Glomerular visceral epithelial cell (primary cell): Measurements from ENCODE around the gene PSTPIP2.
"Not testable (repeated sequence)": the region's sequence is repeated elsewhere in the genome, so short reads cannot be mapped to it uniquely, and the experiment has no call there.

Source experiments
- DNase-seq: peaks from one replicate; pipeline ENCODE4 v3.0.0-alpha.2; 2016; ENCODE audit errors: extremely low spot score

Gene PSTPIP2, protein sequence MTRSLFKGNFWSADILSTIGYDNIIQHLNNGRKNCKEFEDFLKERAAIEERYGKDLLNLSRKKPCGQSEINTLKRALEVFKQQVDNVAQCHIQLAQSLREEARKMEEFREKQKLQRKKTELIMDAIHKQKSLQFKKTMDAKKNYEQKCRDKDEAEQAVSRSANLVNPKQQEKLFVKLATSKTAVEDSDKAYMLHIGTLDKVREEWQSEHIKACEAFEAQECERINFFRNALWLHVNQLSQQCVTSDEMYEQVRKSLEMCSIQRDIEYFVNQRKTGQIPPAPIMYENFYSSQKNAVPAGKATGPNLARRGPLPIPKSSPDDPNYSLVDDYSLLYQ

DNA sequence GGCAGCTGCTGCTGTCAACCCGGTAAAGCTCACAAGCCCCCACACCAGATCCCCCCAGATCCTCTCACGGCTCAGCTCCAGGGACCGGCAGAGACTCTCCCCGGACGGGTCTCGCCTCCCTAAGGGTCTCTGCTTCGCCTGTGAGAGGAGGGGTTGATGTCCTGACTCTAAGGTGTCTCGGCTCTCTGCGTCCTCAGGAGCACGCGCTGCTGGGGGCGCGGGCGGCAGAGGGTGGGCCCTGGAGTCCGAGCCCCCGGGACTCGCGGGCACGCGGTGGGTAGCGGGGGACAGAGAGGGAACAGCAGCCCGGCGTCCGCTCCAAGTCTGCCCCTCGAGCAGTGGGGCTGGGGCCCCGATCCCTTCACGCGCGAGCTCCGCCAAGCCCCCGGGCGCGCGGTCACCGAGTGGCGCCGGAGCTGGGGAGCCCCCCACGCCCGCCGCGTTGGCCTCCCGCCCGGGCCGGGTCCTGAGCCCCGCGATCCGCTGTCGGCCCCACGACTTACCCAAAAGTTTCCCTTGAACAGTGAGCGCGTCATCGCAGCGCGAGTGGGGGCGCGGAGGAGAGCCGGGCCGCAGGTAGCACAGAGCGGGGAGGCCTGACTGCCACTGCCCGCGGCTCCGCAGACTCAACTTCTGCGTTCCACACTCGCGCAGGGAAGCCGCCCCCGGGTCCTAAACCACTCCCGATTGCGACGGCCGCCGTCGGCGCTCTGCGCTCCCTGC lies at the start of gene PSTPIP2:
Gene PSTPIP2, minus strand, starts transcription at position 608 of the 723 bp plus-strand sequence. Its CDS starts 72 bp downstream, at position 536.
- DNase-seq: peak; percentile 64

DNA sequence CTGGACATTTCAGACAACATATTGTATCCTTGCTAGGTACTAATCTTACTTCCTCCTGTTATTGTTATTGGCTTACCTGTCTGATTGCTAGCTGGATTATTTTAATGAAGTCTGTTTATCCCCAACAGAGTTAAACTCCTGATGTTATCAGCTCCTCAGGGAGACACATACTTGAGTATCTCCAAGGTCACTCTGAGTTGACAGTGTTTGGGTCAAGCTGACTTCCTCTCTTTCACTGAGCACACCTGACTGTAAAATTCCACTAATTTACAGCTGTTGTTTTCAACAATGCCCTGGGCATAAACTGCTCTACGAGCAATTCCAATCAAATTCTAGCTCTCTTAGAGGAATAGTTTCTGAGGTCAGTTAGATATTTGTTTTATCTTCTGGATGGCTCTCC lies 41.7 kb upstream of the PSTPIP2 start:
- no peak for DNase-seq

DNA sequence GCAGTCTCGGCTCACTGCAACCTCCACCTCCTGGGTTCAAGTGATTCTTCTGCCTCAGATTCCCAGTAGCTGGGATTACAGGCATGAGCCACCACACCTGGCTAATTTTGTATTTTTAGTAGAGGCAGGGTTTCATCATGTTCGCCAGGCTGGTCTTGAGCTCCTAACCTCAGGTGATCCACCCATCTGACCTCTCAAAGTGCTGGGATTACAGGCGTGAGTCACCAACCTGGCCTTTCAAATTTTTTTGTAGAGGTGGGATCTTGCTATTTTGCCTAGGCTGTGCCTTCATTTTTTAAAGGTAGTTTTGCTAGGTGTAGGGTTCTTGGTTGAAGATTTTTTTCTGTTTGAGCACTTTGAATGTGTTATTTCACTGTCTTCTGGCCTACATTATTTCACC lies 38.3 kb upstream of the PSTPIP2 start:
- DNase-seq: no peak

DNA sequence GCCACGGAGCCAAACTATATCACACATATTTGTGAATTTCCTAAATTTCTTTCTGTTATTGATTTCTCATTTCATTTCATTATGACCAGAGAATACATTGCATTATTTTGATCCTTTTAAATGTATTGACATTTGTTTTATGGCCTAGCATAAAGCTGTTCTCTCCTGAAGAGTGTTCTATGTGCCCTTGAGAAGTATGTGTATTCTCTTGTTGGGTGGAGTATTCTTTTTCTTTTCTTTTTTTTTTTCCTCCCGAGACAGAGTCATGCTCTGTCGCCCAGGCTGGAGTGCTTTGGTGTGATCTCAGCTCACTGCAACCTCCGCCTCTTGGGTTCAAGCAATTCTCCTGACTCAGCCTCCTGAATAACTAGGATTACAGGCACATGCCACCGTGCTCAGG lies 37.3 kb upstream of the PSTPIP2 start:
- DNase-seq: no peak

DNA sequence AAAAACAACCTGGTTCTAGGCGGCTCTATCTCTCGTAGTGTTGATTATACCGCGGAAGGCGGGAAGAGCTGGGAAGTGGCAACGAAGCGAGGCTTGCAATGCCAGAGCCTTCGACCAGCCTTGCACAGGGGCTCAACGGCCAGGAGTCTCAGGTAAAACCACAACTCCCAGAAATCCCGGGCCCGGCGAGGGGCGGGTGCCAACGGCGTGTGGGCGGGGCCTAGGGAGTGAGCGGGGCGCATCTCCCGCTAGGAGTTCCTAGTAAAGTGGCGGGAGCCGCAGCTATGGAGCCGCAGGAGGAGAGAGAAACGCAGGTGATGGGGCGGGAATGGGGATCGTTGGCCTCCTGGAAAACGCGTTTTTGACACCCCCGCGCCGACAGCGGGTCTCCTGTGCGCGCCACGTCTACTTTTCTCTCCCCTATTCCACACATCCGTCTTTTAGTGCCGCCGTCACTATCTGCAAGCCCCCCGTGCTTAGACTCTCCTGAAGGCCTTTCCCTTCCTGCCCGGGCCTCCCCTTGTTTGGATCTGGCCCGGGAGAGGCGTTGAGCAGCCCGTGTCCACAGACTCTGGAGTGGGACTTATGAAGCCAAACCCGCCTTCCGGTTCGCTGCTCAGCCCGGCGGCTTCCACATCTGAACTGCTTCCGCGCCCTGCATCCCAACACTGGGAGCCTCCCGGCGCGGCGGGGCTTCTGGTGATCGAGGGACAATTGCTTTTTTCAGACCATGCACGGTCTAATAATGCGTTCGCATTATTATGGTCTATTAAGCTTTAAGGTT lies 32.3 kb upstream of the PSTPIP2 start, which contains the start of gene HAUS1:
Gene HAUS1, plus strand, starts transcription at position 258 of the 784 bp plus-strand sequence. Its CDS starts 27 bp downstream, at position 285.
- peak; percentile 94 for DNase-seq

DNA sequence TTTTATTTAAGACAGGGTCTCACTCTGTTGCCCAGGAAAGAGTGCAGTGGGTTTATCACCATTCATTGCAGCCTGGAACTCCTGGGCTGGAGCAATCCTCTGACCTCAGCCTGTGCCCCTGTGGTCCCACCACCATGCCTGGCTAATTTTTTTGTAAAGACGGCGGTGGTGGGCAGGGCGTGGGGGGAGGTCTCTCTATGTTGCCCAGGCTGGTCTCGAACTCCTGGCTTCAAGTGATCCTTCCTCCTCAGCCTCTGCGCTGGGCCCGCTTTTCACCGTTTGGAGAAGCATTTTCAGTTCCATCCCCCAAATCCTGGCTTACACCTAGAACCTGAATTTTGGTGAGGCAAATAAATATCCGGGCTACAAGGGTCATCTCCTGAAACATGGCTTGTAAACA lies 27.4 kb upstream of the PSTPIP2 start:
- DNase-seq: no peak

DNA sequence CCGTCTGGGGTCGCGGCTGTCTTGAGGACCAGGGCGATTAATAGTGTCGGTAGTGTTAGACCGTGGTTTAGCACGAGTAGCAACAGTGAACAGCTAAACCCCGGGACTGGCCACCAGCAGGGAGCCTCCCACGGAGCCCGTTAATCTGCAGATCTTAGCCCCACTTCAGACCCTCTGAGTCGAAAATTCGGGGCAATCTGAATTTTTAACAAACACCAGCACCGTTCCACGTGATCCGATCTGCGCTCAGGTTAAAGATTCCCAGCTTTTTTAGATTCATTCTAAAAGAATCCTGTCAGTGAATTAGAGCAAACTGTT lies 26.5 kb upstream of the PSTPIP2 start:
- DNase-seq: no peak

DNA sequence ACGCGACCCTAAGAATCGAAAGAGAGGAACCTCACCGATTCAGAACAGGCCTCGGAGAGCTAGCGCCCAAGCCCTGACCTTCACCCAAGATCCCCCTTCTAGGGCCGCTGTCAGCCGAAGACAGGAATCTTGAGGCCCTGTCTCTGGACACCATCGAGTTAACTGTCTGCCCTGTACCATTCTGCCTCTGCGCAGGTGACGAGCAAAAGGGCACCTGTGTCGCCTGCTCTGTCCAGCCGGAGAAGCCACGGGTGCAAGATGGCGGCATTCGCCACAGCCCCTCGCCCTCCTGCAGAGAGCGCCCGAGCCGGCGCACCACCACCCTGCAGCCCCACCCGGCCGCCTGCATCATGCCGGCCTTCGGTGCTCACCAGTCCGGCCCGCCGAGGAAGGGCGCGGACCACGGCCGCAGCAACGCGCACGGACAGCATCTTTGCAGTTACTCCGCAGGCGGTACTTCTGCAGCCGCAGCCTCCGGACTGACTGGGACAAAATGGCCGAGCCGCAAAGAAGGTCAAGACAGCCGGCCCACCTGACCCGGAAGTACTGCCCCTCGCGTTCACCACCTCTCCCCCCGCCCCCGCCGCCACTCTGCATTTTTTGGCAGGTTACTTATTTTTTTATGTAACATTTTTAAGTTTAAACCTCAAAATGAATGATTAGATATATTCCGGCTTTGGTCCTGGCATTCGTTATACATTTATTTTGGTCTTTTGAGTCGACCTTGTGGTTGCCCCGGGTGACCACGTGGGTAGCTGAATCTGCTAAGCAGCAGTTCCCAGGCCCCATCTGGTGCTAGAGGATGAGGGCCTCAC lies 25.9 kb upstream of the PSTPIP2 start, which contains the start of gene ATP5F1A:
Gene ATP5F1A, minus strand, starts transcription at position 496 of the 815 bp plus-strand sequence. Its CDS starts 65 bp downstream, at position 431.
- DNase-seq: peak; percentile 81

DNA sequence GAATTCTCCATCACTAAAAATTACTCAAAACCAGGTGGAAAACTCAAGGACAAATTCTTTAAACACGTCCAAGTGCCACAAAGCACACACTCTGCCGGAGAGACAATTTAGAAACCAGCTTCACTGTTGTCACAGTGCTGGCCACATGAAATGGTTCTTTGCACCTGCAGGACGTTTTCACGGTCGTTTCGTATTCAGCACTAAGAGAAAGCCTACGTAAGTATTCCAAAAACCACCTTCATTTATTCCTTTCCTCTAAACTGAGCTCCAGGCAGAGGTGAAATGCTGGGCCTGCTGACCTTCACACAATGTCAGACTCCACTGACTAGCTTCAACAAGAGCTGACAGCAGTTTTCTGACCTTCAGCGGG lies 25.4 kb upstream of the PSTPIP2 start:
- DNase-seq: no peak

DNA sequence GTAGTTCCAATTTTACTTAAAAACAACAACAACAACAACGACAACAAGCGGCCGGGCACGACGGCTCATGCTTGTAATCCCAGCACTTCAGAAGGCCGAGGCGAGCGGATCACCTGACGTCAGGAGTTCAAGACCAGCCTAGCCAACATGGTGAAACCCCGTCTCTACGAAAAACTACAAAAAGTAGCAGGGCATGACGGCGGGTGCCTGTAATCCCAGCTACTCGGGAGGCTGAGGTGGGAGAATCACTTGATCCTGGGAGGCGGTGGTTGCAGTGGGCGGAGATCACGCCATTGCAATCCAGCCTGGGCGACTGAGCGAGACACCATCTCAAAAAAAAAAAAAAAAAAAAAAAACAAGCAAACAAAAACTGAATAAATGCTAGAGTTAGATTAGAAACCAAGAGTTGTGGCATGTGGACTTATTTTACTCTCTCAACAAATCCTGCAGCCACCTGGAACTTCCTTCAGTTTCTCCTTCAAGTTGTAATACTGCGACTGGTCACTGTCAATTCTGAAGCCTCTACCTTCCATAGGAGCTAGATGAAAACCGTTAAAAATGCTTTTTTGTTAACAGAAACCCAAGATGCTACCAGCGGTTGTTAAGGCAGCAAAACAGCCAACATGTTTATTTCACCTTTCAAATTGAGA lies 24.7 kb upstream of the PSTPIP2 start:
- DNase-seq: peak; percentile 43

DNA sequence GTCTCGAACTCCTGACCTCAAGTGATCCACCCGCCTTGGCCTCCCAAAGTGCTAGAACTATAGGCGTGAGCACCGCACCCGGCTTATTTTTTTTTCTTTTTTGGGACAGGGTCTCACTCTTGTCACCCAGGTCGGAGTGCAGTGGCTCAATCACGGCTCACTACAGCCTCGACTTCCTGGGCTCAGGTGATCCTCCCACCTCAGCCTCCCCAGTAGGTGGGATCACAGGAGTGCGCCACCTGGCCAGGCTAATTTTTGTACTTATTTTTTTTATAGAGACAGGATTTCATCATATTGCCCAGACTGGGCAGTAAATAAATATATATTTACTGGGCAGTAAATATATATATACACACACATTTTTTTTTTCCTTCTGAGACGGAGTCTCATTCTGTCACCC lies 23.5 kb upstream of the PSTPIP2 start:
- no peak for DNase-seq

DNA sequence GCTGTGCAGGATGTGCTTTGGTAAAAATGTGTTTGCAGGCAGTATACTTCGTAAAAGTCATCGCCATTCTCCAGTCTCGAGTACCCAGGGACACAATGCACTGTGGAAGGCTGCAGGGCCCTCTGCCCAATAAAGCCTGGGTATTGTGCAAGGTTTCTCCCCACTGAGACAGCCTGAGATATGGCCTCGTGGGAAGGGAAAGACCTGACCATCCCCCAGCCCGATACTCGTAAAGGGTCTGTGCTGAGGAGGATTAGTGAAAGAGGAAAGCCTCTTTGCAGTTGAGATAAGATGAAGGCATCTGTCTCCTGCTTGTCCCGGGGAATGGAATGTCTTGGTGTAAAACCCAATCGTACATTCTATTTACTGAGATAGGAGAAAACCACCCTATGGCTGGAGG lies 16.4 kb upstream of the PSTPIP2 start:
- DNase-seq: not testable (repeated sequence)

DNA sequence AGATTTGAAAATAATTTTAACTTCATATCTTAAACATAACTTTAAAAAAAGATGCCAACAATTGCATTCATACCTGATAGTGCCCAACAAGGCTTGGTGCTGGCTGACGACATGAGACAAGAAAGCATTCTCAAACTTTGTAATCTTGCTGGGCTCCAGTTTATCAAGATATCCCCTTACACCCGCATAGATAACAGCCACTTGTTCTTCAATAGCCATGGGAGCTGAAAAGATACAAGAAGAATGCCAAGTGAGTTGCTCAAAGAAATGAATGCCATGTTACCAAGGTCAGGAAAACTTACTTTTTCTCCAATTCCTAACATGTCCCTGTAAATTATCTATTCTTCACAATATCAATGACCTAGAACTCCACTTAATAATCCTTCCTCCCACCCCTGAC lies 12.4 kb upstream of the PSTPIP2 start:
- no peak for DNase-seq

DNA sequence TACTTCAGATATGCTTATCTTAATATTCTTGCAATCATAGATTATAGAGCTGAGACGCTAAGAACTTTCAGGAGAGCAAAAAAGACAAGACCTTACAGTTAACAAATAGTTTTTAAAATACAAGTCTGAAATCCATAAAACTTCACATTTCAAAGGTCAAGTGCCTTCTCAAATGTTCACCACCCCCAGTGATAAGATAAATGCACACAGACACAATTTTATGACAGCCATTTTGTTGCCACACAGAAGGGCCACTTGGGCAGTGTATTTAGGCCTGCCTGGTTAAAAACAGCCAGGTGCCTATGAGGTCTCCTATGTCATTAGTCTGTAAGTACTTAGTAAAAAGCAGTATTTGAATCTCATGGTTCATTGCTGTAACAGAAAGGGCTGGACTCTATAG lies 8.1 kb upstream of the PSTPIP2 start:
- no peak for DNase-seq

DNA sequence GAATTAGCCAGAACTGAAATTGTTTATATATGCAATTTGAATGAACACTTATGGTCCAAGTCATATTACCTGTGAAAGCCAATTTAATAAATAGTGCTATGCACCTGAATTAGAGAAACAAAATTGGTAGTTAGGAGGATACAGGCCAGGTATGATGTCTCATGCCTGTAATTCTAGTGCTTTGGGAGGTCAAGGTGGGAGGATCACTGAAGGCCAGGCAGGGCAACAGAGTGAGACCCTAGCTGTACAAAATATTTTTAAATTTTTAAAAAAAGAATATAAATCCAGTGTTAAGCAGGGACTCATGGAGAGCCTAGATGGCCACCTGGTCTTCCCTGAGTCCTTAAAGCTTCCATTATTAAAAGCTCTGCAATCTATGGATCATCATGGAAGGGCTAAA lies 7.3 kb upstream of the PSTPIP2 start:
- no peak for DNase-seq

DNA sequence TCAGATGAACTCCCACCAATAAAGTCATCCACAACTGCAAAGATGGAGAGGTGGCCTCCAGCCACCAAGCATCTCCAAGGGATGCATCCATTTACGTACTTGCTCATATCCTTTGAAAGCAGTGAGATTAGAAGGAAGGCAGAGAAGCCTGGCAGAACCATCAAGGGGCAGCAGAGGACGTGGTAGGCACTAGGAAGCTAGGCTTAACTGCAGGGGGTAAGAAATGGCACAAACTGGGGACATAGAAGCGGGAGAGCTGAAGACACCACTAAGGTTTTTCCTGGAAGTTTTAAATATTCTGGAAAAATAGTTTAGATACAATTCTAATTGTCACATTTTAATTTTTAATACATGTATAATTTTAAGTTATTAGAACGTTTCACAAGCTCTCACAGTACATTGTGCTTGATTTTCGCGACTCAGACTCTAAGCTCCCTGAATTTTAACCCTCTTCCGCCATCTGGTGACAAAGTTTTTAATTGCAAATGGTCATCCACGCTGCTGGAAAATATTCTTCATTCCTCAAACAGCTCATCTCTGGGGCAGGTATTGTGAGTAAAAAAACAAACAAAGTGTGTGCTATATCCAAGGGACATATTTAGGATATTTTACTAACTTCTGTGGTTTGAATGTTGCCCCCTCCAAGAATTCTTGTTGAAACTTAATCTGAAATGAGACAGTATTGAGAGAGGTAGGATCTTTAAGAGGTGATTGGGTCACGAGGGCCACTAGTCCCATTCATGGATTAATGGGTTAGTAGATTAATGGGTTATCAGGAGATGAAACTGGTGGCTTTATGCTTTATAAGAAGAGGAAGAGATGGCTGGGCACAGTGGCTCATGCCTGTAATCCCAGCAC lies 1.6 kb upstream of the PSTPIP2 start:
- DNase-seq: peak; percentile 72

DNA sequence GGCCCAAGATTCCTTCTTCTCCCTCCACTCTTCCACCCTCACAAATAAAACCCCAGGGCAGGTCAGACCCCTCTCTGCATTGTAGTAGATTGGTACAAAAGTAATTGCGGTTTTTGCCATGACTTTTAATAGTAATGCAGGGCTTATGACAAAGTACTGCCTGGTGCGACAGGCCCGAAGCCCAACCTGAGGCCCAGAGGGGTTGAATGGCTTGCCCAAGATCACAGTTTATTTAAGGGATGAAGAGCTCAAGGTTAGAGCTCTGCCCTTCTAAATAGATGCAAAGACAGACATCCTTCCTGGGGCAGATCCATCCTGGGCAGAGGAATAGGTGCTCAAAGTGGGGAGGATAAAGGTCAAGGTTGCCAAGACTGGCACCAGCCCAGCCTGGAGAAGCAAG lies 899 bp upstream of the PSTPIP2 start:
- no peak for DNase-seq

DNA sequence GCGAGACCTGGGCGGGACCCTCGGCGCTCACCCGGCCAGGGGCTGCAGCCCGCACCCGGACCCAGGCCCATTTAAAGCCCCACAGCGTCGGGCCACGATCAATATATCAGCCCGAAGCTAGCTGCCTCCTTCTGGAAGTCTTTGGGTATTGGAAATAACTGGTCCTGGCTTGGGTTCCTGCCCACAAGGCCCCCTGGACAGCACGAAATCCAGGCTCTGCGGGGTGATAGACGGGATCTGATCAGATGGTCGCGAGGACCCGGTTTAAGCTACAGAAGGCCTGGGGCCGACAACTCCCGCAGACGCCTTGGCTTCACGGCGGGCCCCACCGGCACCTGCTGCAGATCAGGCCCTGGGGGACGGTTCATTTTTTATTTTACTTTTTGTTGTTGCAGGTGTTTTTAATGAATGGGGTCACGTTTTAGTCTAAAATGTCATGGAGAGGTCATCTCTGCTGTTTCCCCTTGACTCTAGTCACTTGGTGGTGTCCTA lies 362 bp upstream of the PSTPIP2 start:
- no peak for DNase-seq

DNA sequence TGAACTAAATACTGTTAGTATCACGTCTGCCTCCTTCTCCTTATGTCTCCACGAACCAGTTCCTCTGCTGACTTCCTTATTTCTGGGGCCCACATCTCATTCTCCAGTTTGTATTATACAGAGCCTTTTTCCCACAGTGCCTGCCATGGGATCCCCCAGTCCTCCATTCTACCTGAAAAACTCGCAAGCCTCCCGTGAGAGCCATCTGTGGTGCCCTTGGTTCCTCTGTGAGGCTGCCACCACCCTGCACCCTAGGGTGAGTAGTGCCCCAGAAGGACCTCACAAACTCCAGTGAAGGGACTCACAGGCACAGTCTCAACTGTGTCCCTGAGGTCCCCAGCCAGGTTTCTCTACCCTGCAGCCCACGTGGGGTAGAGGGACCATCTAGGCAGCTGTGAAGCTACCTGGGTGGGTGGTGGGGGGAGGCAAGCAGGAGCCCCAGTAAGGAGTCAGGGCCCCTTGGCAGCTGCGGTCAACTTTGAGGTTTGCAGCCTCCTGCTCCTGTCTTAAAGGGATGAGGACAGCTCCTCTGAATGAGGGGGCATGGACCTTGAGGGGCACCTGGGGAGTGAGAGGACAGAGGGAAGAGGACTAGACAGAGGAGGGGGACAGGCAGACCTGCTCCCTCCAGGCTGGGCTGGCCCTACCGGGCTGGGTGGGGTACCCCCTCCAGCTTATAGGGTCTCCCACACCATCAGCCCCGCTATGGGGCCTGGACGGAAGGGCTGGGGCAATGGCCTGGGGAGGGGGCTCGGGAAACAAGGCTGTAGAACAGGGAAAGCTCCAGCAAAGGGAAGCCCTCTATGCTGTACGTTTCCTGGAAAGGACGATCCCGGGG lies 1.0 kb downstream of the PSTPIP2 start:
- DNase-seq: no peak
